Measurements from ENCODE around the gene CISH.

The CISH gene

DNA sequence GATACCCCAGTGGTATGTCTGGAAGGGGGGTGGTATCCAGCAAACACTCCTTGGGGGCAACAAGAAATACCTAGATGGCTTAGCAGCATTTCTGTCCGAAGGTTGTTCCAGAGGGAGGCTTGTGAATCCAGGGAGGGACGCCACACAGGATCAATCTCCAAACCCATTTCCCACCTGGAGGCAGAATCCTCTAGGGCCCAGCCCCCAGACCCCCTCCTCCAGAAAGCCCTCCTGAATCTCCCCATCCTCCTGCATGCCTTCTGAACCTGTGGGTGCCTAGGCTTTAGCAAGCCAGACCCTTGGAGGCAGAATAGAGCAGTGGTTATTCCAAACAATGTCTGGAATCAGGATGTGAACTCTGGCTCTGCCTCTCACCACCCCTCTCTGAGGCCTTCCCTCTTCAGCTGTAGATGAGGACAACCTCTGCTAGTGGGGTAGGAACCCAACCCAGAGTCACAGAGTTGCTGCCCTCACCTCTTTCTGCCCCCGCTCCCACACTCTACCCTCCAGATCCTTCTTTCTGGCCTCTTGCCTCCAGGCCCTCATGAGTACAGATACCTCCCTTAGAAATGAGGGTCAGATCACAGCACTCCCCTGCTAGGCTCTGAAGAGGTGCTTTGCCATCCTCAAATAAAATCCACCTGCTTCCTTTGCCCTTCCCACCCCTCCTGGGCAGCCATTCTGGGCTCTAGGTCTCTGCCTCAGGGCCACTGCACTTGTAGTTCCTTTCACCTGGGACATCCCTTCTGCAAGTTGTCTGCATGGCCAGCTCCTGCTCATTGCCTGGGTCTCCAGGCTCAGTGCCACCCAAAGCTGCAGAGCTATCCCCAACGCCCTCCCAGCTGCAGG, 8.1 kb downstream of the CISH start:
- Histone ChIP-seq H3K9ac (ENCODE audit: low read length) (no peak overlapping the region), H3K36me3 (ENCODE audit: control insufficient read depth, insufficient read depth, low read length, severe bottlenecking) (peaks cover 24% of the 10 kb centered on the region), H3K4me3 (ENCODE audit: low read length) (no peak overlapping the region)

DNA sequence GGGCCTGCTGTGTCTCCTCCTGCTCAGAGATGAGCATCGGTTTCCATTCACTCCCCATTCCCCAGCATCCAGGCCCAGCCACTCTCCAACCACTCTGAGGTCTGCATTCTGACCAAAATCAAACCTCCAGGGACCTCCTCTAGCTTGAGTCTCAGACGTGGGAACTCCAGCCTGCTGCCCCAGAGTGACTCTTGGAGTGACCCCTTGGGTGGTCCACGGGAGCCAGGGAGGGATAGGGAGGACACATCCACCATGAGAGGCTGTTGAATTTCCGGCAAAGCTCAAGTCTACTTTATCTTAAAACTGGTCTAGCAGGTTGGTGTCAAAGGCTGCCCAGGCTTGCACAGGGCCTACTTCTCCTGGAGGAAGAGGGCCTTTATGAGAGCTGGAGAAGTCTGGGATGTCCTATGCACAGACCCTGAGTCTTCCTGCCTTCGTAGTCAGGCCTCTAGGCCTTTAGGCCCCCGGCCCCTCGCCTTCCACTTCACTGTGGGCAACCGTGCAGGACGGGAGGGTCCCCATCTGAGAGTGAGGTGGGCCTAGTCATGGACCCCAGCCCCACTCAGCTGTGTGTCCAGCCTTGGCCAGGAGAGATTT, 8.9 kb downstream of the CISH start:
- peaks cover 19% of the 10 kb centered on the region for H3K36me3 ChIP-seq (ENCODE audit: control insufficient read depth, insufficient read depth, low read length, severe bottlenecking)
- H3K9ac ChIP-seq (ENCODE audit: low read length): peak overlapping the region; percentile 53
- H3K4me1 ChIP-seq (ENCODE audit: control insufficient read depth, insufficient read depth, low read length): peaks cover 30% of the 10 kb centered on the region
- H3K27me3 ChIP-seq (replicated peaks; ENCODE audit: control insufficient read depth, insufficient read depth, low read length): no peaks in the 10 kb centered on the region
- H3K9me3 ChIP-seq (ENCODE audit: control insufficient read depth, low read length): no peaks in the 10 kb centered on the region
- no peak for DNase-seq (ENCODE audit: low read depth)
- no peak overlapping the region for H3K4me3 ChIP-seq (ENCODE audit: low read length)

More for the DNA sequence above, 8.1 kb downstream of the CISH start:
- no peak for DNase-seq (ENCODE audit: low read depth)
- Histone ChIP-seq H3K27me3 (replicated peaks; ENCODE audit: control insufficient read depth, insufficient read depth, low read length) (no peaks in the 10 kb centered on the region), H3K9me3 (ENCODE audit: control insufficient read depth, low read length) (no peaks in the 10 kb centered on the region), H3K4me1 (ENCODE audit: control insufficient read depth, insufficient read depth, low read length) (peaks cover 30% of the 10 kb centered on the region)

DNA sequence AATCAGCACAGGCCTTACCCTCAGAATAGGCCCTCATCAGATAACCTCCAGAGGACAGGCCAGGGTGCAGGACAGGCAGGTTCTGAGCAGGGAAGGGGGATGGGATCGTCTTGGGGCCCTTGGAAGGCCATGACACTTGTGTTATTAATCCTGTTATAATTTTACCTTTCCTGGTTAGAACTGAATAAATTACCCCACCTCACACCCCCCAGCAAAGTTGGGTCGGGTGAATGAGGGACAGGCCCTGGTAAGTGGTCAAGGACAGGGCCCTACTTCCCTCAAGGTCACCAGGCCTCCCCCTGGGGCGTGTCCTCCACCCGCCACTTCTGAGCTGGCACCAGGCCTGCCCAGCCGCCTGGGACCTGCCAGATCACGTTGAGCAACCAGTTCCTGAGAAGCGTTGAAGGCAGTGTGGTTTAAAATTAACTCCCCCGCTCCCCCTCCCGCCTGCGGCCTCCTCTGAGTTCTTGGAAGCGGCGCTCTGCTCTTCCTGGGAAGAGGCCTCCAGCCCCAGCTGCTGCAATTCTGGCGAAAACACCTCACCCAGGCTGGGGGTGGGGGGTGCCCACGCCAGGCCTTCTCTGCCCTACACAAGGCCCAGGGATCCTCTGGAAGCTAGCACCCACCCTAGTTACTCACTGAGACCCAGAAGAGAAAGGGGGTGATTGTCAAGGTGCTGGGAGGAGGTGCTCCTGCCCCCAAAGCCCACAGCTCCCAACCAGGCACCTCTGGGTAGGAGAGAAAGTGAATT, 10.6 kb downstream of the CISH start:
- peak; percentile 91 for DNase-seq (ENCODE audit: low read depth)
- H3K9me3 ChIP-seq (ENCODE audit: control insufficient read depth, low read length): no peaks in the 10 kb centered on the region

DNA sequence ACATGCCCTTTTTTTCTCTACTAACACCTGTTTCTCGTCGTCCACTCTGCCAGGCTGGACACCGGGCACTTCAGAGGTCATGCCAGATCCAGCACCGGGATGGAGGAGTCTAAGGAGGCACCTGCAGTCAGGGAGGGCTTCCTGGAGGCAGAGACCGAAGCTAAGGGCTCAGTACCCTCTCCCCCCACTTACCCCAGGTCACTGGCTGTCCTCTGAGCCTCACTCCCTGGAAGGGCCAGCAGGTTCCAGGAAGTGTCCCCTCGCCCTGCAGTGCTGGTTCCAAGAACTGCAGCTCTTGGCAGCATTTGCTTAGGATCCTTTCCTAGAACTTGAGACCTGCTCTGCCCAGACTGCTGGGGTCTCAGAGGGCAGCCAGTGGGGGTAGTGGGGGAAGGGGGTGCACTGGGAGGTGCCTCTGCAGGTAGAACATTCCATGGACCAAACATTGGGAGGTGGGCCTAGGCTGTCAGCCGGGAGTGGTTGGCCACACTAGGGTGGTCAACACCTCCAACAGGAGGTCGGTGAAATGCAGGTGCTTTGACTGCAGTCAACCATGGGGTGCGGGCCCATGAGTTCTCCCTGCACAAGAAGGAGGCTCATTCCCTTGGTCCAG, 11.3 kb downstream of the CISH start:
- peaks cover 4% of the 10 kb centered on the region for H3K36me3 ChIP-seq (ENCODE audit: control insufficient read depth, insufficient read depth, low read length, severe bottlenecking)
- DNase-seq (ENCODE audit: low read depth): no peak
- H3K27me3 ChIP-seq (replicated peaks; ENCODE audit: control insufficient read depth, insufficient read depth, low read length): no peaks in the 10 kb centered on the region
- H3K9me3 ChIP-seq (ENCODE audit: control insufficient read depth, low read length): no peaks in the 10 kb centered on the region
- H3K9ac ChIP-seq (ENCODE audit: low read length): peak overlapping the region; percentile 16
- no peak overlapping the region for H3K4me3 ChIP-seq (ENCODE audit: low read length)
- peaks cover 30% of the 10 kb centered on the region for H3K4me1 ChIP-seq (ENCODE audit: control insufficient read depth, insufficient read depth, low read length)

More for the DNA sequence above, 10.6 kb downstream of the CISH start:
- Histone ChIP-seq H3K4me3 (ENCODE audit: low read length) (peak overlapping the region; percentile 65), H3K36me3 (ENCODE audit: control insufficient read depth, insufficient read depth, low read length, severe bottlenecking) (peaks cover 4% of the 10 kb centered on the region), H3K4me1 (ENCODE audit: control insufficient read depth, insufficient read depth, low read length) (peaks cover 30% of the 10 kb centered on the region), H3K27me3 (replicated peaks; ENCODE audit: control insufficient read depth, insufficient read depth, low read length) (no peaks in the 10 kb centered on the region), H3K9ac (ENCODE audit: low read length) (peak overlapping the region; percentile 89)

DNA sequence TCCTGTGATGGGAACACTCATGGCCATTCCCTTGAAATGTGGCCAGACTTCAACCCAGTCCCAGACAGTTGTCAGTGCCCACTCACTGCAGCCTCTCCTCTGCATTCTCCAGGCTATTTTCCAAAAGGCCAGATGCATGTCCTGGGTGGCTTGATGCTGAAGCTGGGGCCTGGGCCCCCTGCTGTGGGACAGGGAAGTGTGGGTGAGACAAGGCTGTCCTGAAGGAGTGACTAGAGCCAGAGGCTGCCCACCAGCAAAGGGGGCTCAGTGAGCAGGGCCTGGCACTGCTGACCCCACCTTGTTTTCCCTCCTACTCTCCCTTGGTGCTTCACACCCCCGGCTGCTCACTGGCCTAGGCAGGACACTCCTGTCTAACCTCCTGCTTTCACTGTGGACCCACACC, 11.9 kb downstream of the CISH start:
- Histone ChIP-seq H3K36me3 (ENCODE audit: control insufficient read depth, insufficient read depth, low read length, severe bottlenecking) (peaks cover under 1% of the 10 kb centered on the region), H3K4me1 (ENCODE audit: control insufficient read depth, insufficient read depth, low read length) (peaks cover 30% of the 10 kb centered on the region), H3K4me3 (ENCODE audit: low read length) (no peak overlapping the region), H3K9ac (ENCODE audit: low read length) (peak overlapping the region; percentile 16), H3K27me3 (replicated peaks; ENCODE audit: control insufficient read depth, insufficient read depth, low read length) (no peaks in the 10 kb centered on the region), H3K9me3 (ENCODE audit: control insufficient read depth, low read length) (no peaks in the 10 kb centered on the region)
- DNase-seq (ENCODE audit: low read depth): no peak

DNA sequence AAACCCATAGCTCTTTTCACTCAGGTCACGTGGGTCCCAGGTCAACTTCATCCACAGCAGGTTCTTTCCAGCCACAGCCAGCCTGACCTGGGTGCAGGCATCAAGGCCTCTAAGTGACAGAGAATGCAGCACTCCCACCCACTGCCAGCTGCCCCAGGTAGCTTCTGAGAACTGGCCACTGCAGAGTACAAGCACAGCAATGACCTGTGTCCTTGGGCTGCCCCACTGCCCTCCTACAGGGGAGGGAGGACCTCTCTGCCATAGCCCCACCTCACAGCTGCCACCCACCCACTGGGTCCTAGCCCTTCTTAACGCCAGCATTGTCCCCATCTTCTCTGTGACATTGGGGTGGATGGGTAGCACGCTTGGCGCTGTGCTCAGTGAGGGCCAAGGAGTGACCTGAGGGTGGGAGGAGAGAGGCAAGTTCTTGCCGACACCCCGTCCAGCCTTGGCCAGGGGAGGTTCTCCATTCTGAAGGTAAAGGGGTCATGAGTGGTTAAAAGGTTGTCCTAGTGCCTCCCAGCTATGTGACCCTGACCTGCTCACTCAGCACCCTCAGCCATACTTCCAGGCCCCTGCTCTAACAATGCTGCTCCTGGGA, 12.4 kb downstream of the CISH start:
- peaks cover 30% of the 10 kb centered on the region for H3K4me1 ChIP-seq (ENCODE audit: control insufficient read depth, insufficient read depth, low read length)
- DNase-seq (ENCODE audit: low read depth): no peak
- H3K9me3 ChIP-seq (ENCODE audit: control insufficient read depth, low read length): no peaks in the 10 kb centered on the region
- no peaks in the 10 kb centered on the region for H3K36me3 ChIP-seq (ENCODE audit: control insufficient read depth, insufficient read depth, low read length, severe bottlenecking)
- no peaks in the 10 kb centered on the region for H3K27me3 ChIP-seq (replicated peaks; ENCODE audit: control insufficient read depth, insufficient read depth, low read length)
- H3K9ac ChIP-seq (ENCODE audit: low read length): no peak overlapping the region
- H3K4me3 ChIP-seq (ENCODE audit: low read length): no peak overlapping the region

DNA sequence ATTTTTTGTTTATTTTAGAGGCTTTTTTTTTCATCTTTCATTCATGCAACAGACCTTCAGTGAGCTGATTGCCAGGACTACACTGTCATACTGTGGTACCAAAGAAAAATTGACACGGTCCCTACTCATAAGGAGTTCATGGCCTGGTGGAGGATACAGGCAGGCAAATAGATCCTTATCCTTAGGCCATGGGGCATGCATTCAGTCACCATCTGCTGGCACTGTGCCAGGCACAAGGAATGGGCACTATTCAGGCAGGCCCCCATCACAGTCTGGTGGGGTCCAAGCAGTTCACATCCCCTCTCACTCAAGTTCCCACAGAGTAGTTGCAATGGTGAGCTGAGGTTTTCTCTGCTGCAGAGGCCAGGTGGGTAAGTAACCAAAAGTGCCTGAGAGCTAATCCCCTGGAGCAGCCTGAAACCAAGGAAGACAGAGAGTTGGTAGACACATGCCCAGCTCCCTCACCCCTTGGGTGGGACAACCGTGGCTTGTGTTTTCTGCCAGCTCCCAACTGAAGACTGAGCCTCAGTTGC, 17.3 kb downstream of the CISH start:
- H3K9me3 ChIP-seq (ENCODE audit: control insufficient read depth, low read length): no peaks in the 10 kb centered on the region
- no peak overlapping the region for H3K9ac ChIP-seq (ENCODE audit: low read length)
- no peaks in the 10 kb centered on the region for H3K27me3 ChIP-seq (replicated peaks; ENCODE audit: control insufficient read depth, insufficient read depth, low read length)
- H3K4me1 ChIP-seq (ENCODE audit: control insufficient read depth, insufficient read depth, low read length): peaks cover 24% of the 10 kb centered on the region
- no peaks in the 10 kb centered on the region for H3K36me3 ChIP-seq (ENCODE audit: control insufficient read depth, insufficient read depth, low read length, severe bottlenecking)
- no peak for DNase-seq (ENCODE audit: low read depth)
- H3K4me3 ChIP-seq (ENCODE audit: low read length): no peak overlapping the region

DNA sequence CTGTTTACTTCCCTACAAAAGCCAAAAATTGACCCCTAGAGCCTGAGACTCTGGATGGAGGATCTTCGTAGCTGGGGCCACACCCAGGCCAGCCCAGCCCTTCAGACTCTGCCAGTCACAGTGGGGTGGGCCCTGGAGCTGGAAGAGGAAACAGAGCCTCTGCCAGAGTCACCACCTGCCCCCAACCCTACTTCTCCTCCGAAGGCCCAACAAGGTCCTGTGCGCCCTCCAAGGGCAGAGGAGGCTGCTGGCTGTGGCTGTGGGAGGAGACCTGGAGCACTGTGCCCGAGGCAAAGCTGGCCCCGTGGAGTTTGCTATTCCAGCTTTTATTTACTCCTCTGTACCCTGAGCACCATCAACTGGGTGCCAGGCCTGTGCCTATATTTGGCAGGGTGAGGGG, 19.0 kb downstream of the CISH start:
- no peaks in the 10 kb centered on the region for H3K27me3 ChIP-seq (replicated peaks; ENCODE audit: control insufficient read depth, insufficient read depth, low read length)
- no peak for DNase-seq (ENCODE audit: low read depth)
- H3K4me3 ChIP-seq (ENCODE audit: low read length): no peak overlapping the region
- no peaks in the 10 kb centered on the region for H3K36me3 ChIP-seq (ENCODE audit: control insufficient read depth, insufficient read depth, low read length, severe bottlenecking)
- peaks cover 41% of the 10 kb centered on the region for H3K4me1 ChIP-seq (ENCODE audit: control insufficient read depth, insufficient read depth, low read length)
- H3K9ac ChIP-seq (ENCODE audit: low read length): no peak overlapping the region
- no peaks in the 10 kb centered on the region for H3K9me3 ChIP-seq (ENCODE audit: control insufficient read depth, low read length)

DNA sequence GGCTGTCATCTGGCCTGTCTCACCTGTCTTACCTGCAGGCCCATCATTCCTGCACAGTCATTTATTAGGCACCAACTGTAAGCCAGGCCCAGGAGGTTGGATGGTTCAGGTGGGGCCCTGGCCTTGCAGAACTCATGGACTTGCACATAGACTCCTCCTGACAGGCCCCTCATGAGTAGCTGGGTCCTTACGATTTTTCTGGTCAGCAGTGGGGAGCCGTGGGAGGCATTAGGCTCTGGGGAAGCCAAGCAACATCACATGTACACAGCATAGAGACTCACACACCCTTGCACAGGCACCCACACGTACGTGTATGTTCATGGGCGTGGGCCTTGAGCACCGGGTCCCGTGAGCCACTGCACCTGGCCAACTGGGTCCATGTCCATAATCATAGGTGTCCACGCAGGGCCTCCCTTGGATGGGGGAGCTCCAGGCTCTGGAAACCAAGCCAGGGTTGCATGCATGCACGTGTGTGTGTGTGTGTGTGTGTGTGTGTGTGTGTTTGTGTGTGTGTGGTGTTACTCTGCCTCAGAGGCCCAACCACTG, 20.3 kb downstream of the CISH start:
- Histone ChIP-seq H3K9me3 (ENCODE audit: control insufficient read depth, low read length) (no peaks in the 10 kb centered on the region), H3K4me3 (ENCODE audit: low read length) (no peak overlapping the region), H3K36me3 (ENCODE audit: control insufficient read depth, insufficient read depth, low read length, severe bottlenecking) (no peaks in the 10 kb centered on the region), H3K4me1 (ENCODE audit: control insufficient read depth, insufficient read depth, low read length) (peaks cover 49% of the 10 kb centered on the region), H3K27me3 (replicated peaks; ENCODE audit: control insufficient read depth, insufficient read depth, low read length) (no peaks in the 10 kb centered on the region), H3K9ac (ENCODE audit: low read length) (no peak overlapping the region)
- DNase-seq (ENCODE audit: low read depth): no peak

DNA sequence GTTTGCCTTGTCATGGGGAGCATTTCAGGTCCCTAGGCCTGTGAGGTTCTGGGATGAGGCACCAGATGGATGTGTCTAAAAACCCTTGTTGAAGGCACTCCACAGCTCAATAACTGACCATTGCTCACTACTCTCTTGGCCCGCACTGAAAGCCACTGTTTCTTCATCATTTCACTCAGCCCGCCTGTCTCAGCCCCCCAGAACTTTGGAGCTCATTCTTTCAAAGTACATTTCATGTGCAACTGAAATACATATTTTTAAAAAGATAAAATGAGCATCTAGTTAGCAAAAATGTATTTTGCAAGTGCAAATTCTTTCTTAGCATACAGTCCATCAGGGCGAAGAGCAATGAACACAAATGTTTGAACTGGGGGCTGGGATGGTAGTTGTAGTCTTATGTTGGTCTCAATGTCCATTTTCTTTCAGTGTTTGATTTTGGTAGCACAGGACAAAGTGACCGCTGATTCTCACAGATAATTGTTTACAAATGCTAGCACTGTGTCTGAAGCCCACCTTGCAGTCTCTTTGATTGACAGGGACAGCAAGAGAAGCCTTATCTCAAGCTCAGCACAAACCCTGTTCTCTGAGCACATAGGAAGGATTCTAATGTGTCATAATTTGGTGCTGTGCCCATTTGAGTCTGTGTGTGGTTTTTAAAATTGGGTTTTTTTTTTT, 22.7 kb downstream of the CISH start:
- no peaks in the 10 kb centered on the region for H3K9me3 ChIP-seq (ENCODE audit: control insufficient read depth, low read length)
- no peaks in the 10 kb centered on the region for H3K36me3 ChIP-seq (ENCODE audit: control insufficient read depth, insufficient read depth, low read length, severe bottlenecking)
- H3K27me3 ChIP-seq (replicated peaks; ENCODE audit: control insufficient read depth, insufficient read depth, low read length): no peaks in the 10 kb centered on the region
- no peak for DNase-seq (ENCODE audit: low read depth)
- no peak overlapping the region for H3K9ac ChIP-seq (ENCODE audit: low read length)
- no peak overlapping the region for H3K4me3 ChIP-seq (ENCODE audit: low read length)
- peaks cover 62% of the 10 kb centered on the region for H3K4me1 ChIP-seq (ENCODE audit: control insufficient read depth, insufficient read depth, low read length)
